ENCODE results near the gene ASTN2.

Gene ASTN2

GRCh38 chr9:117239428-117239827, 175.4 kb downstream of the ASTN2 start:
- DNase-seq: no peak

GRCh38 chr9:117234103-117234502, 180.8 kb downstream of the ASTN2 start:
- no peak for DNase-seq

GRCh38 chr9:117233016-117233415, 181.8 kb downstream of the ASTN2 start:
- DNase-seq: no peak

GRCh38 chr9:117232281-117232680, 182.6 kb downstream of the ASTN2 start:
- no peak for DNase-seq

GRCh38 chr9:117231012-117231411, 183.8 kb downstream of the ASTN2 start:
- no peak for DNase-seq

GRCh38 chr9:117224695-117225094, 190.2 kb downstream of the ASTN2 start:
- DNase-seq: no peak

GRCh38 chr9:117218951-117219350, 195.9 kb downstream of the ASTN2 start:
- DNase-seq: no peak

- DNase-seq: no peak
Measured at GRCh38 chr9:117214416-117214815, 200.4 kb downstream of the ASTN2 start.

GRCh38 chr9:117211280-117211679, 203.6 kb downstream of the ASTN2 start:
- no peak for DNase-seq

GRCh38 chr9:117205806-117206205, 209.1 kb downstream of the ASTN2 start:
- no peak for DNase-seq

GRCh38 chr9:117204971-117205370, 209.9 kb downstream of the ASTN2 start:
- no peak for DNase-seq

GRCh38 chr9:117191504-117192261, 223.2 kb downstream of the ASTN2 start:
- no peak for DNase-seq

GRCh38 chr9:117189121-117189520, 225.7 kb downstream of the ASTN2 start:
- no peak for DNase-seq

- DNase-seq: no peak
Measured at GRCh38 chr9:117188394-117188793, 226.5 kb downstream of the ASTN2 start.

- DNase-seq: no peak
Measured at GRCh38 chr9:117187498-117187897, 227.4 kb downstream of the ASTN2 start.

- no peak for DNase-seq
Measured at GRCh38 chr9:117184173-117184572, 230.7 kb downstream of the ASTN2 start.

- DNase-seq: no peak
Measured at GRCh38 chr9:117182046-117182445, 232.8 kb downstream of the ASTN2 start.

- no peak for DNase-seq
Measured at GRCh38 chr9:117180896-117181445, 233.9 kb downstream of the ASTN2 start.

GRCh38 chr9:117178596-117179375, 236.1 kb downstream of the ASTN2 start:
- DNase-seq: no peak

- no peak for DNase-seq
Measured at GRCh38 chr9:117170567-117170966, 244.3 kb downstream of the ASTN2 start.

GRCh38 chr9:117169089-117169621, 245.7 kb downstream of the ASTN2 start:
- no peak for DNase-seq

GRCh38 chr9:117164512-117164911, 250.3 kb downstream of the ASTN2 start:
- no peak for DNase-seq

- DNase-seq: no peak
Measured at GRCh38 chr9:117160254-117160653, 254.6 kb downstream of the ASTN2 start.
